CD14-positive monocyte (primary cell): Measurements from ENCODE around the gene RECQL5. TPM values are rescaled to one million over a fixed set of nuclear protein-coding genes. Genes with fewer than 3 reads are reported as not detected.

ENCODE experiments used
- DNase-seq, 3 donors: peaks; one replicate each; pipeline ENCODE4 v3.0.0-alpha.2; 2011 to 2022
- H2AFZ ChIP-seq: 2 replicates; pipeline ENCODE4 v1.6.0; 2012; ENCODE audit warnings: mild to moderate bottlenecking, low read depth, low read length, inconsistent platforms; ENCODE audit not compliant: insufficient read depth, poor library complexity, severe bottlenecking
- H3K27ac ChIP-seq, 2 donors: 1 replicate in 1 of 2; 2 replicates in 1 of 2; pipeline ENCODE4 v1.5.1; 2012 to 2013; ENCODE audit warnings: low read length in 2 of 2, control low read depth in 1 of 2, inconsistent platforms in 1 of 2, low read depth in 1 of 2, mild to moderate bottlenecking in 1 of 2
- H3K27me3 ChIP-seq, 2 donors: one replicate each; pipeline versions ENCODE4 v1.6.0 to v1.6.1; 2011 to 2013; ENCODE audit warnings: low read length in 2 of 2; ENCODE audit not compliant: control insufficient read depth in 2 of 2, insufficient read depth in 2 of 2
- H3K36me3 ChIP-seq, 2 donors: replicated peaks in 1 of 2; 1 replicate in 1 of 2; 2 replicates in 1 of 2; pipeline versions ENCODE4 v1.5.1 to v1.6.1; 2012 to 2013; ENCODE audit warnings: low read length in 2 of 2, control low read depth in 1 of 2, inconsistent platforms in 1 of 2, mild to moderate bottlenecking in 1 of 2; ENCODE audit not compliant: insufficient read depth in 2 of 2, control insufficient read depth in 1 of 2
- H3K4me1 ChIP-seq, 2 donors: 1 replicate in 1 of 2; 2 replicates in 1 of 2; pipeline versions ENCODE4 v1.5.1 to v1.6.1; 2012 to 2013; ENCODE audit warnings: low read length in 2 of 2, control low read depth in 1 of 2, inconsistent platforms in 1 of 2, mild to moderate bottlenecking in 1 of 2, moderate library complexity in 1 of 2; ENCODE audit not compliant: insufficient read depth in 2 of 2, control insufficient read depth in 1 of 2
- H3K4me2 ChIP-seq: replicated peaks from 2 replicates; pipeline ENCODE3; 2012; ENCODE audit warnings: low read length, moderate library complexity, mild to moderate bottlenecking; ENCODE audit not compliant: poor library complexity, severe bottlenecking; ENCODE audit errors: extremely low read depth
- H3K4me3 ChIP-seq, 3 experiments: fragments of 200-600 bp in 1 of 3; sonication (generic) in 1 of 3; replicated peaks in 1 of 3; 1 replicate in 2 of 3; 2 replicates in 1 of 3; pipeline ENCODE4 v1.5.1; 2011 to 2013; ENCODE audit warnings: low read length in 3 of 3, mild to moderate bottlenecking in 3 of 3, control low read depth in 2 of 3, low read depth in 2 of 3, inconsistent platforms in 1 of 3, moderate library complexity in 1 of 3
- H3K79me2 ChIP-seq: 2 replicates; pipeline ENCODE4 v1.6.0; 2012; ENCODE audit warnings: mild to moderate bottlenecking, control low read depth, inconsistent platforms, low read length, moderate library complexity; ENCODE audit not compliant: insufficient read depth
- H3K9ac ChIP-seq: 2 replicates; pipeline ENCODE4 v1.6.0; 2017; ENCODE audit warnings: low read length, mild to moderate bottlenecking; ENCODE audit not compliant: insufficient read depth, poor library complexity, severe bottlenecking
- H3K9me3 ChIP-seq, 2 donors: replicated peaks in 1 of 2; 1 replicate in 1 of 2; 2 replicates in 1 of 2; pipeline versions ENCODE4 v1.5.1 to v1.6.1; 2012 to 2013; ENCODE audit warnings: low read length in 2 of 2, control low read depth in 1 of 2; ENCODE audit not compliant: control insufficient read depth in 1 of 2, insufficient read depth in 1 of 2
- H4K20me1 ChIP-seq: 2 replicates; pipeline ENCODE4 v1.6.0; 2012; ENCODE audit warnings: mild to moderate bottlenecking, low read length, control low read depth, moderate library complexity; ENCODE audit not compliant: insufficient read depth
- H3K27ac Mint-ChIP-seq, 7 donors: one replicate each; pipeline ENCODE4 v1.8.0; 2020; ENCODE audit warnings: mild to moderate bottlenecking in 7 of 7, mixed read lengths in 7 of 7, moderate library complexity in 6 of 7, inconsistent platforms in 2 of 7
- H3K27me3 Mint-ChIP-seq, 3 donors: one replicate each; pipeline ENCODE4 v1.8.0; 2021 to 2022; ENCODE audit warnings: low read depth in 3 of 3, mild to moderate bottlenecking in 3 of 3, mixed read lengths in 3 of 3, moderate library complexity in 3 of 3, inconsistent platforms in 1 of 3
- H3K36me3 Mint-ChIP-seq, 2 donors: one replicate each; pipeline ENCODE4 v1.8.0; 2020; ENCODE audit warnings: mixed read lengths in 2 of 2, inconsistent platforms in 1 of 2, mild to moderate bottlenecking in 1 of 2
- H3K4me1 Mint-ChIP-seq: one replicate; pipeline ENCODE4 v1.8.0; 2020; ENCODE audit warnings: mild to moderate bottlenecking, mixed read lengths
- H3K4me3 Mint-ChIP-seq, 2 donors: one replicate each; pipeline ENCODE4 v1.8.0; 2020; ENCODE audit warnings: mild to moderate bottlenecking in 2 of 2, mixed read lengths in 2 of 2, moderate library complexity in 1 of 2
- H3K9me3 Mint-ChIP-seq, 7 donors: one replicate each; pipeline ENCODE4 v1.8.0; 2020 to 2022; ENCODE audit warnings: mixed read lengths in 7 of 7, mild to moderate bottlenecking in 6 of 7, moderate library complexity in 6 of 7, inconsistent platforms in 2 of 7
- CTCF ChIP-seq: fragments of 200-600 bp; IDR thresholded peaks from one replicate; pipeline ENCODE4 v1.8.0; 2022; ENCODE audit warnings: antibody characterized with exemption, mild to moderate bottlenecking
- WGBS: methylation state at CpG from one replicate; pipeline ENCODE4 v1.1.5; 2013; ENCODE audit warnings: missing lambda C conversion rate; ENCODE audit not compliant: insufficient coverage; 5-methylcytosine and 5-hydroxymethylcytosine counted together
- intact Hi-C, 2 donors: fragments of 100-400 bp; cut with micrococcal nuclease; formaldehyde crosslinking; loops; one replicate each; pipeline versions ENCODE4 v1.15.0 to v1.15.1; 2023
- polyA plus RNA-seq, 3 donors: library from polyadenylated mRNA; depleted of rRNA in 1 of 3; unstranded in 2 of 3; stranded (reverse) in 1 of 3; fragments of 300-500 nt in 2 of 3; fragments of >200 nt in 1 of 3; fragmentation: Illumina TruSeq in 2 of 3; gene quantifications; 1 replicate in 2 of 3; 2 replicates in 1 of 3; pipeline ENCODE4 v1.2.3, GENCODE V29; 2012 to 2021

Gene RECQL5
- polyA plus RNA-seq, 3 donors = 3.1 to 27.7 (median 4.4) TPM

DNA sequence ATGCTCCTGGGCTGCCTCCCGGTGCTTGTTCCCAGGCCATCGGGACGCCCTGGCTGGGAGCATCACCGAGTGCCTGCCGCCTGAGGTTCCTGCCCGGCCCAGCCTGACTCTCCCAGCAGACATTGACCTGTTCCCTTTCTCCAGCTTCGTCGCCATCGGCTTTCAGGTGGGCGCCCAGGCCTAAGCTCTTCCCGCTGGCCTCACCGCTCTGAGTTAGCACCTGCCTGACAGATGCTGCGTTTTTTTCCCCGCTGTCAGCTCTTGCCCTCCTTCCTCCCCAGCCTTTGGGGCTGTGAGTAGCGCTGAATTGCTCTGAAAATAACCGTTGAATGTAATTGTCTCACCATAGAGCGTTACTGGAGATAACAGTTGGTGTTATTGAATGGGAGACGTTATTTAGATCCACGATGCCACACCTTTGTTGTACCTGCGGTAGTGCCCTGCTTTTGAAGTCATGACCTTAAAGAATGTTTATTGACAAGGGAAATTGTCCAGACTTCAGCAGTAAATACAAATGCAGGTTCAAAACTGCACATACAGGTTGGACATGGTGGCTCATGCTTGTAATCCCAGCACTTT is 55.0 kb downstream of the RECQL5 start:
- Mint-ChIP-seq H3K9me3 (no peaks in the 10 kb centered on the region), H3K36me3 (peaks cover 36 to 66% of the 10 kb centered on the region in 2 donors), H3K4me3 (no peak overlapping the region), H3K27ac (peak overlapping the region in 1 of 7 donors; percentile 54), H3K4me1 (no peaks in the 10 kb centered on the region), H3K27me3 (peaks cover 0 to 2% (median 0%) of the 10 kb centered on the region in 3 donors)
- H3K27ac ChIP-seq = no peak overlapping the region
- H2AFZ ChIP-seq = no peak overlapping the region
- no peak overlapping the region for H3K9ac ChIP-seq
- TF ChIP-seq CTCF = no peak
- H3K36me3 ChIP-seq = peaks cover 65 to 71% of the 10 kb centered on the region in 2 donors
- no peaks in the 10 kb centered on the region for H3K79me2 ChIP-seq
- no peaks in the 10 kb centered on the region for H3K9me3 ChIP-seq
- H3K27me3 ChIP-seq = no peaks in the 10 kb centered on the region
- 97% methylated on average over 17 of the region's 20 CpGs for WGBS
- H3K4me3 ChIP-seq = no peak overlapping the region
- no peaks in the 10 kb centered on the region for H4K20me1 ChIP-seq
- DNase-seq = no peak
- no peak overlapping the region for H3K4me2 ChIP-seq
- H3K4me1 ChIP-seq = no peaks in the 10 kb centered on the region
- intact Hi-C loops = no loop called here

- WGBS = 97% methylated on average over 23 of the region's 25 CpGs
- H3K27ac ChIP-seq = no peak overlapping the region
- H3K79me2 ChIP-seq = no peaks in the 10 kb centered on the region
- H3K4me2 ChIP-seq = no peak overlapping the region
- Mint-ChIP-seq H3K27me3 (peaks cover 0 to 2% (median 0%) of the 10 kb centered on the region in 3 donors), H3K4me1 (no peaks in the 10 kb centered on the region), H3K4me3 (no peak overlapping the region), H3K9me3 (no peaks in the 10 kb centered on the region), H3K27ac (peak overlapping the region in 3 of 7 donors; percentile 7 to 73 (median 54)), H3K36me3 (peaks cover 30 to 59% of the 10 kb centered on the region in 2 donors)
- H3K4me3 ChIP-seq = no peak overlapping the region
- no peaks in the 10 kb centered on the region for H3K4me1 ChIP-seq
- no peaks in the 10 kb centered on the region for H4K20me1 ChIP-seq
- peaks cover 49 to 55% of the 10 kb centered on the region in 2 donors for H3K36me3 ChIP-seq
- no peak for DNase-seq
- no peak overlapping the region for H2AFZ ChIP-seq
- no peak overlapping the region for H3K9ac ChIP-seq
- H3K27me3 ChIP-seq = no peaks in the 10 kb centered on the region
- no peak for TF ChIP-seq CTCF
- intact Hi-C loops = no loop called here
- no peaks in the 10 kb centered on the region for H3K9me3 ChIP-seq
Observed at GRCh38 chr17:75610103-75610984, 56.6 kb downstream of the RECQL5 start.
